Fibroblast of pulmonary artery (primary cell): ENCODE data around the gene EPS15.
"Not testable (repeated sequence)": the region's sequence is repeated elsewhere in the genome, so short reads cannot be mapped to it uniquely, and the experiment has no call there.

Experiments
- DNase-seq: peaks from one replicate; pipeline ENCODE4 v3.0.0-alpha.2; 2010; ENCODE audit warnings: low read depth
- H3K4me3 ChIP-seq: replicated peaks from 2 replicates; pipeline ENCODE4 v1.5.1; 2011; ENCODE audit warnings: low read depth, mild to moderate bottlenecking, control low read depth, low read length, moderate library complexity
- TF ChIP-seq, protein P1 (sequence below): IDR thresholded peaks from 2 replicates; pipeline ENCODE4 v1.5.1; 2011; ENCODE audit warnings: mild to moderate bottlenecking, control low read depth, low read length, inconsistent platforms; ENCODE audit errors: missing control alignments

EPS15 gene

DNA sequence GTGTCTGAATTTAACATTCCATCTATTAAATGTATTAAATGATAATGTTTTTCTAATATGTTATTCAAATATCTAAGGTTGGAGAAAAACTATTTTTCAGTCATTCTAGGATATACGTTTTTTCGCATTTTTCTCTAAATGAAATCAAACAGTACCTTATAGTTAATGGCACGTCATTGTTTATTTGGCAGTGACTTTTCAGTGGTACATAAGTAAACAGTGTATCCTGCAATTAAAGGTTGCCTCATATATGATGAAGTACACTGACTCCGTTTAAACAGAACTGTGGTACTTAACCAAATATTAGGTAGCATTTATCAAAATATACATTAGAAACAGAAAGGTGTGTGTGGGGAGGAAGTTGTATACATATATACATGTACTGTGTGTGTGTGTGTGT is 79.2 kb downstream of the EPS15 start:
- TF ChIP-seq, protein P1, sequence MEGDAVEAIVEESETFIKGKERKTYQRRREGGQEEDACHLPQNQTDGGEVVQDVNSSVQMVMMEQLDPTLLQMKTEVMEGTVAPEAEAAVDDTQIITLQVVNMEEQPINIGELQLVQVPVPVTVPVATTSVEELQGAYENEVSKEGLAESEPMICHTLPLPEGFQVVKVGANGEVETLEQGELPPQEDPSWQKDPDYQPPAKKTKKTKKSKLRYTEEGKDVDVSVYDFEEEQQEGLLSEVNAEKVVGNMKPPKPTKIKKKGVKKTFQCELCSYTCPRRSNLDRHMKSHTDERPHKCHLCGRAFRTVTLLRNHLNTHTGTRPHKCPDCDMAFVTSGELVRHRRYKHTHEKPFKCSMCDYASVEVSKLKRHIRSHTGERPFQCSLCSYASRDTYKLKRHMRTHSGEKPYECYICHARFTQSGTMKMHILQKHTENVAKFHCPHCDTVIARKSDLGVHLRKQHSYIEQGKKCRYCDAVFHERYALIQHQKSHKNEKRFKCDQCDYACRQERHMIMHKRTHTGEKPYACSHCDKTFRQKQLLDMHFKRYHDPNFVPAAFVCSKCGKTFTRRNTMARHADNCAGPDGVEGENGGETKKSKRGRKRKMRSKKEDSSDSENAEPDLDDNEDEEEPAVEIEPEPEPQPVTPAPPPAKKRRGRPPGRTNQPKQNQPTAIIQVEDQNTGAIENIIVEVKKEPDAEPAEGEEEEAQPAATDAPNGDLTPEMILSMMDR: no peak
- DNase-seq: no peak
- no peak overlapping the region for H3K4me3 ChIP-seq

GRCh38 chr1:51439053-51439452 is 80.0 kb downstream of the EPS15 start:
- no peak overlapping the region for H3K4me3 ChIP-seq

GRCh38 chr1:51437391-51437790 is 81.7 kb downstream of the EPS15 start:
- not testable (repeated sequence) for H3K4me3 ChIP-seq

More at GRCh38 chr1:51439053-51439452, 80.0 kb downstream of the EPS15 start:
- no peak for DNase-seq
- TF ChIP-seq, protein P1: no peak

GRCh38 chr1:51435878-51436277 is 83.2 kb downstream of the EPS15 start:
- no peak for DNase-seq
- TF ChIP-seq, protein P1: no peak
- no peak overlapping the region for H3K4me3 ChIP-seq

More at GRCh38 chr1:51437391-51437790, 81.7 kb downstream of the EPS15 start:
- DNase-seq: not testable (repeated sequence)

- TF ChIP-seq, protein P1: no peak
- no peak overlapping the region for H3K4me3 ChIP-seq
- DNase-seq: no peak
Measured at GRCh38 chr1:51433972-51434510, 85.0 kb downstream of the EPS15 start.

- DNase-seq: peak; percentile 57
- no peak overlapping the region for H3K4me3 ChIP-seq
- TF ChIP-seq, protein P1: no peak
Measured at GRCh38 chr1:51433269-51433971, 85.6 kb downstream of the EPS15 start.

DNA sequence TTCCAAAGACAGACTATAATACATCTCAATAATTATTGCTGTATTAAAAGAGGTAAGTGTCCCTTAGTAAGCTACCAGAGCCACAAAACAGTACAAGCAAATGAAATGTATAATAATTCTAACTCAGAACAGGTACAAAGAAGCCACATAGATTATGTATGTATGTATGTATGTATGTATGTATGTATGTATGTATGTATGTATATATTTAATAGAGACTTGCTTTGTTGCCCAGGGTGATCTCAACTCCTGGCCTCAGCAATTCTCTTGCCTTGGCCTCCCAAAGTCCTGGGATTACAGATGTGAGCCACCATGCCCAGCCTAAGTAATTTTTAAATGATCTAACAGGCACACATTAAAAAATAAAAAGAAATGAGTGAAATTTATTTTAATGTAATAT is 86.9 kb downstream of the EPS15 start:
- no peak for DNase-seq
- H3K4me3 ChIP-seq: no peak overlapping the region
- TF ChIP-seq, protein P1: no peak
